GM18499 (cell line): ENCODE results near the gene C2orf49.
A peak's percentile ranks its signal among the peaks of the same experiment; 100 is the strongest.

Experiments
- ATAC-seq: cut with Tn5 transposase; IDR thresholded peaks from one replicate; pipeline ENCODE4 v1.9.1; 2021; ENCODE audit warnings: moderate number of reproducible peaks; ENCODE audit not compliant: insufficient read depth, unreplicated experiment

Gene C2orf49

DNA sequence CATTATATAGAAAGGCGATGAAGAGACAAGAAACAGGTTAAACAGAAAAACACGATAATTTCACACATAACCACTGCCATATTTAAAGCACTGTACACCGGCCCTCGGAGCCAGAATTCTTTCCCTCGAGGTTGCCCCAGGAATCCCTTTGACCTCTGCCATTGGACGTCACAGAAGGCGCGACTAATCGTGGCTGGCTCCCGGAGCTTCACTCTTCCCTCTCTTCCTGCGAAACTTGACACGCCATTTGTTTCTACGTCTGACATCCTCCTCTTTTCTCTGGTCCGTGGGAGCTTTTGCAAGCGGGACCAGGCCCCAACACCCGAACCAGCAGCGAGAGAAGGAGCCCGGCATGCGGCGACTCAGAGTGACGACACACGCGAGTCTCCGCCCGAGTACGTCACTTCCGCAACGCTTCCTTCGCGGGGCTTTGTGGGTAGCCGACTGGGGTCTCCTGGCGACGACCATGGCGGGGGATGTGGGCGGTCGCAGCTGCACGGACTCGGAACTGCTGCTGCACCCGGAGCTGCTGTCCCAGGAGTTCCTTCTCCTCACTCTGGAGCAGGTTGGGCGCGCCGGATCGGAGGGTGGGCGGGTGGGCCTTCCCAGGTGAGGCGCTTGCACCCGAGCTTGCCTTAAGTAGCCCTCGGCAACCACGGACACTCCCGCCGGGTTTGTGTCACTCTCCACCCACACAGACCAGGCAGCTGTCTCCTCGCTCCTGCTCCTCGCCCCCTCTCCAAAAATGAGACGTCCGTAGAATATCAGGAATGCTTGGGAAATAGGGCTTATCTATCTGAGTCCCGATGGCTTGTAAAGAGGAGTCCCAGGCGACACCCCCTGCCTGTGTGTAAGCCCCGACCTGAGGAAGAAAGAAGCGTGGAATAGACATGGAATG lies at the start of gene C2orf49:
Gene C2orf49 (plus strand): TSS at position 419 of the 898 bp plus-strand sequence. CDS start 48 bp downstream, at position 467.
- ATAC-seq: peak; percentile 87

DNA sequence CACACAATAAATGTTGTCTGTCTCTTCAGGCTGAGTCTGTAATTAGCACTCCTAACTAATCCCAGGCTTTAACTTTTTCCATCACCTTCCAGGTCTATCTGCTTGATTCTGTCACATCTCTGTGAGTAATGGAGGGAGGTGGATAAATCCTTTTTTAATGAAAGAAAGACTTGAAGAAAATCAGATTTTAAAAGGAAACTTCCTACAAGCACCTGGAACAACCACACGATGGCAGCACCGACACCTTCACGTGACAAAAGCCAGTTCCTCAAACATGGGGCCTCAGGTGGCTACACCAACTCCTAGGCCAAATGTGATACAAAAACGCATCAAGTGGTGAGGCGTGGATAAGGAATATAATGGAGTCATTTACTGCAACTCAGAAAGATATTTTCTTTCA lies 49.6 kb upstream of the C2orf49 start:
- no peak for ATAC-seq

DNA sequence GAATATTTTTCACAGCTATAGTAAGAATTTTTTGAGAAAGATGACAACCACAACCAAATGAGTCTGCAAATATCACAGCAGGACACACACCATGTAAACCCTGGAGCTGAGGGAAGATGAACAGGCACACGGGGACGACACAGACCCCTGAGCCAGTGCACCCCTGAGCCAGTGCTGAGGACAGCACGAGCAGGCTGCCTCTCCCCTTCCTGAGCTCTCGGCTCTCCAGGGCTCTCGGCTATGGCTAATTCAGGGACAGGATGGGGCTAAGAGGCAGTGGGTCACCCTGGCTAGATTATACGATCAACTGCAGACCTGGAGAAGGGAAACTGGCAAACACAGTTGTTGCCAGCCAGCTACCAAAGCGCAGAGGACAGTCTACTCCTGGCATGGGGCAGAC lies 49.2 kb upstream of the C2orf49 start:
- ATAC-seq: no peak

GRCh38 chr2:105290981-105291660 lies 46.2 kb upstream of the C2orf49 start:
- ATAC-seq: no peak

DNA sequence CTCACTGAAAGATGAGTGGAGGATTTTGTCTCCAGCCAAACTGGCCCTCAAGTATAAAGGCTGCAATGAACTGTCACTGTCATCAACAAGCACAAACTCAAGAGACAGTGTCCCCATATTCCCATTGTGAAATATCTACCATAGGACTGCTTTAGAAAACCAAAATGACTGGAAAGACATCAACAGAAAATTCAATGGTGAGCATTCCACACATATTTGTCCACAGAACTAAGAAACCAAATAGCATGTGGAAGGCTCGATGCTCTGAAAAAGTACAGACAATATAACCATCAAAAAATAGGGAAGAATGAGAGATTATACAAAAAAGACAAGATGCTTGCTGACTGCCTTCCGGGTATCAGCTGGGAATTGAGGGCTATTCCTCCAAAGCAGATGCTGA lies 45.4 kb upstream of the C2orf49 start:
- no peak for ATAC-seq

DNA sequence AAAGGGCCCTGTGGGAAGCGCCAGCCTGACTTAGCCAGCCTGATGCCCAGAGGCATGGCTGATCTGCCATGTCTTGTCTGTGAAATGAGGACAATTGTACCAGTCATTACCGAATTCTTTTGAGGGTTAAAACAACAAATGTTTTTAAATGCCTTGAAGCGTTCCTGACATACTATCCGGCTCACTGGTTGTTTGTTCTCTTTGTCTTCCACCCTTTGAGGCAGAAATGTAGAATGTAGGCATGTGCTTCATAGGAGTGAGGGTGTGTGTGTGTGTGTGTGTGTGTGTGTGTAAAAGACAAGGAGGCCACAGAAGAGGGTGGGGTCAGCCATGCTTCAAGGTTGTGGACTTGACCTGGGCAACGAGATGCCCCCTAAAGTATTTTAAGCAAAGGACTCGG lies 43.3 kb upstream of the C2orf49 start:
- no peak for ATAC-seq

DNA sequence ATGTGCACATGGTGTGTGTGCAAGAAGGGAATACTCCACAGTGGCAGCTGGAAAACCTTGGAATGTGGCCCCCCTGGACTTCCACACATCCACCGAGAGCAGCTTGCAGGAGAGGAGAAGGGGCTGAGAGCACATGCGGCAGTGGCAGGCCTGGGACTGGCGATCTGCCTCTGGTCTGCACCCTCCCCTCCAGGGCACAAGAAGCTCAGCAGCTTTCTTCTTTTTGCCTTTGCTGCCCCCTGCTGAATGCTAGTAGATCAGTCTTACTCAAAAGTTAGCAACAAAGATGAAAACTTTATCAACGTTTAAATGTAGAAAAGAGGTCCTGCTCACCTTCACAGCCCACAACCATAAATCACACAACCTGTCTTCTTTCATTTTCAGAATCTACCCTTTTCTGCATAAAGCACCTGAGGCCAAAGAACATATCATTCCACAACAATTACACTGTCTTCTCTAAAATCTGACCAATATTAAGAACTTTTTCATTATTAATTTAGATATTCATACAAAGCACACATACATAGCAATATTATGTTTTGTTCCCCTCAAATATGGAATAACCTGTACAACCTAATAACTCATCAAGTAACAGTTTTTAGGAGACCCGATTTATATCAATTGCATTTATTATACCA lies 42.4 kb upstream of the C2orf49 start:
- no peak for ATAC-seq

DNA sequence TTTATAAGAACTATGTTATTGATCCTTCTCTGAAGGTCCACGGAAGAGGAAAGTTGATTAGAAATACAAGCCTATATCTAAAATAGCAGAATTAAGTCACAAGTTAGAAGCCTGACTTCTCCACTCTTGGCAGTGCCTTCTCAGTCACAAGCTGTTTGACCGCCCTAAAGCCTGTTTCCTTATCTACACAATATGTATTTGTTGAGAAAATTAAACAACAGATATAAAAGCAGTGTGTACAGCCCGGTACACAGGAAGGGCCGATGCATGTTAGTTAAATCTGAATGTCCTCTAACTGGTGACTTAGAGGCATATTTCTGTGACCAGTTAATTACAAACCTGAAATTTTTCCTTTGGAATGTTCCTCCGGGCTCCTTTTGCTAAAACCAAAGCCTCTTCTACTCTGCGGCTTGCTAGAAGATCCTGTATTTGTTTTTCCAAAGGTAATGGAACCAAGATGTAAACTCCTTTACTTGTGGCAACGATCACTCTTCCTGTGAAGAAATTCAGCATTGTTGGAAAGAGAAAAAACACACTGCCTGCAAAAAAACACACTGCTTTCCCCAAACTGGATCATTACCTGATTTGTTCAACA lies 41.2 kb upstream of the C2orf49 start:
- no peak for ATAC-seq

GRCh38 chr2:105297216-105297615 lies 40.1 kb upstream of the C2orf49 start:
- no peak for ATAC-seq

GRCh38 chr2:105298017-105298416 lies 39.3 kb upstream of the C2orf49 start:
- no peak for ATAC-seq

- no peak for ATAC-seq
These were observed 38.0 kb upstream of the C2orf49 start for GRCh38 chr2:105299290-105299689.

GRCh38 chr2:105301646-105302045 lies 35.7 kb upstream of the C2orf49 start:
- no peak for ATAC-seq

DNA sequence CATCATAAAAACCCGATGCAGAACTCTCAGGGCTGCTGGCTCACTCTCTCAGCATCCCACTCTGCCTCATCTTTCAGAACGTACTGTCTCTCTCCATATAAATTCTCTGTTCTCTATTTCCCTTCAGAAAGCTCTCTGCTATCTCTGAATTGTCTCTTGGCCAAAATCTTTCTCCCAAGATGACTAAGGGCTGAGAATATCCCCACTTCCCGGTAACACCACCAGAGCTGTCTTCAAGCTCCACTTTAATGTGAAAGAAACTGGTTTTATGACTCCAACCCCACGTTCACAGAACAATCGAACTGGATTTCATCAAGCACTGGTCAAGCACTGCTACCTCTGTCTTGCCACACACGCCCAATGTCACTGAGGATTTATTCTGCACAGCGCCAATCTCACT lies 30.2 kb upstream of the C2orf49 start:
- ATAC-seq: no peak

DNA sequence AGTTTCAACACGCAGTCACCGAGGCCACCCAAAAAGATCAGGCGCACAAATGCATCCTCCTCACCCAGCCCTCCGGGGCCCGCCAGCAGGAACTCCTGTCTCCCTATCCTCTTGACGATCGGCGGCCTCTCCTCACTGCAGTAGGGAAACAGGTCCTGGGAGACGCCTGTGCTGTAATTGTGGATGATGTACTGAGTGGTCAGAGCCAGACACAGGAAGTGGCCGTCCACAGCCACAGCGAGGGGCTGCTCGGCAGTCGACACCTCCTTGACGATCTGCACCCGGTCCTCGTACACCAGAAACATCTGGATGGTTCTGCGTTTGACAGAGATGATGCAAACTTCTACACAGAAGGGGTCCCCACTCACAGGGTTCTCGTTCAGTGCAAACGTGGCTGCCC lies 29.8 kb upstream of the C2orf49 start:
- ATAC-seq: no peak

DNA sequence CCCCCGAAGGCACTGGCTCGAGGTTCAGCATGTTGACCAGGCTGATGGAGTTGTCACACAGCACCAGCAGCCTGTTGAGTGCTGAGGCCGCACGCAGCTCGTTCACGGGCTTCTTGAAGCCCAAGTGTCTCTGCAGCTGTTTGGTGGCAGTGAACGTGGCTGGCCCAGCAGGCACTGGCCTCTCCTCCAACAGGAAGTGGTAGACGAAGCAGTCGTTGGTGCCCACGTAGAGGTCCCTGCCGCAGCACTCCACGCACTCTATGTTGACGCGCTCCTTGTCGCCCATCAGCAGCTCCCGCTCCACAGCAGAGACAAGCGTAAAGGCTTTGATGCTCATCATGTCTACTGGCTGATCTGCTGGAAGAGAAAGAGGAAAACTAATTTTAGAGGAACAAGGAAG lies 29.4 kb upstream of the C2orf49 start:
- ATAC-seq: no peak

DNA sequence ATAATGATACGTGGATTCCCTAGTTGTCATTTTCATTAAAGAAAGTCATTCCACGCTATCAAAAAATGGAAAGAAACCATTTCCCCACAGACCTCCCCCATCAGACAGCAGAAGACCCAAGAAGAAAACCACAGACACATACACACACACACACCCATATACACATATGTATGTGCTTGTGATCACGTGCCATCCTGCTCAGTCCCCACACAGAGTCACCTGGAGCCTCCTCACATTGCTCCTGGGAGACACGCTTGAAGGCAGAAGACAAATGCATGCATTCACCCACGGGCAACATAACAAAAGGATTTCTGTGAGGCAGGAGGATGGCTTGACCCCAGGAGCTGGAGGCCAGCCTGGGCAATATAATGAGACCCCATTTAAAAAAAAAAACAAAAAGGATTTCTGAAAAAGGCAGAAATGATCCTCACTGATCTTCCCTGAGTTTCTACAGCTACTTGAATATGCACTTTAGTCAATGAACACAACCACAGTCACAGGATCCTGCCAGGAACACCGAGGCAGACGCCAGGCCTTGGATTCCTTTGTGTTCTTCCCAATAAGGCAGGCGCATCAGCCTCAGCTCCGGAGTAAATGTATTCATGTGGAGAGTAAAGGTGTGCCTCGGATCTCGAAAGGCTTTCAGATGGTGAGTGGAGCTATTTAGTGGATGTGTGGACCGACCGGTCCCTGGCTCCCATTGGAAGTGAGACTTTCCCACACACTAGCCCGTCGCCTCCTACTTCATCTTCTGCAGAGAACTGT lies 28.8 kb upstream of the C2orf49 start:
- ATAC-seq: no peak

GRCh38 chr2:105309147-105309545 lies 28.2 kb upstream of the C2orf49 start:
- no peak for ATAC-seq

DNA sequence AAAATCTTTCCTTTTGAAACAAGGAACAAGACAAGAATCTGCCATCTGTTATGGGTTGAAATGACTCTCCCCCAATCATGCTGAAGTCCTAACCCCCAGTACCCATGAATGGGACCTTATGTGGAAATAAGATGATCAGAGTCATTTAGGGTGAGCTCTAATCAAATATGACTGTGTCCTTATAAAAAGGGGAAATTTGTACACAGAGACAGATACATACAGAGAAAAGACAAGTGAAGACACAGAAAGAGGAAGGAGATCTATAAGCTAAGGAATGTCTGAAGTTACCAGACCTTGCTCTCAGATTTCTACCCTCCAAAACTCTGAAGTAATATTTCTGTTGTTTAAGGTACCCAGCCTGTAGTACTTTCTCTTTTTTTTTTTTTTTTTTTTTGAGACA lies 23.5 kb upstream of the C2orf49 start:
- ATAC-seq: no peak

GRCh38 chr2:105315314-105315713 lies 22.0 kb upstream of the C2orf49 start:
- ATAC-seq: peak; percentile 73

GRCh38 chr2:105317937-105318336 lies 19.4 kb upstream of the C2orf49 start:
- no peak for ATAC-seq
